Kidney (tissue), 14 donors: Measurements from ENCODE around the gene BLVRA. TPM values are rescaled to one million over a fixed set of nuclear protein-coding genes. Genes with fewer than 3 reads are reported as not detected.

Source experiments
- DNase-seq, 5 donors: peaks; one replicate each; pipeline ENCODE4 v3.0.0-alpha.2; 2013 to 2020
- FAIRE-seq: peaks from 2 replicates; lab custom pipeline; 2012; peaks lifted over from hg19 to GRCh38; lab: Jason Lieb, UNC
- H3K27ac ChIP-seq, 2 donors: one replicate each; pipeline ENCODE4 v1.7.0; 2013; ENCODE audit warnings: low read depth in 2 of 2, low read length in 2 of 2, inconsistent platforms in 1 of 2
- H3K27me3 ChIP-seq: one replicate; pipeline ENCODE4 v1.7.1; 2013; ENCODE audit warnings: low read length, inconsistent platforms; ENCODE audit not compliant: control insufficient read depth, insufficient read depth
- H3K36me3 ChIP-seq, 3 donors: one replicate each; pipeline versions ENCODE4 v1.7.0 to v1.7.1; 2013; ENCODE audit warnings: low read length in 3 of 3, control low read depth in 1 of 3, inconsistent platforms in 1 of 3; ENCODE audit not compliant: insufficient read depth in 3 of 3, control insufficient read depth in 2 of 3
- H3K4me1 ChIP-seq, 3 donors: one replicate each; pipeline versions ENCODE4 v1.7.0 to v1.7.1; 2013; ENCODE audit warnings: low read length in 3 of 3, inconsistent platforms in 1 of 3, low read depth in 1 of 3; ENCODE audit not compliant: control insufficient read depth in 2 of 3, insufficient read depth in 2 of 3
- H3K4me3 ChIP-seq, 3 donors: one replicate each; pipeline versions ENCODE4 v1.7.0 to v1.8.1; 2013; ENCODE audit warnings: low read length in 3 of 3, control low read depth in 1 of 3, inconsistent platforms in 1 of 3
- H3K9ac ChIP-seq, 3 donors: one replicate each; pipeline versions ENCODE4 v1.7.0 to v1.7.1; 2013; ENCODE audit warnings: low read length in 3 of 3, control low read depth in 1 of 3, inconsistent platforms in 1 of 3
- H3K9me3 ChIP-seq, 3 donors: one replicate each; pipeline versions ENCODE4 v1.7.0 to v1.7.1; 2013; ENCODE audit warnings: low read length in 3 of 3, control low read depth in 1 of 3, inconsistent platforms in 1 of 3; ENCODE audit not compliant: control insufficient read depth in 2 of 3, insufficient read depth in 1 of 3
- CTCF ChIP-seq: IDR thresholded peaks from 3 replicates; pipeline ENCODE4 v1.5.1; 2012; ENCODE audit warnings: mild to moderate bottlenecking, moderate library complexity, borderline replicate concordance; ENCODE audit not compliant: insufficient read depth; ENCODE audit errors: extremely low read depth
- intact Hi-C: fragments of 100-400 bp; cut with DNase I; formaldehyde crosslinking; loops from one replicate; pipeline ENCODE4 v1.11.1; 2022
- polyA plus RNA-seq: library from polyadenylated mRNA; stranded (reverse); fragments of 350-450 nt; fragmentation: Illumina TruSeq; extraction: RNeasy Lipid Tissue Mini Kit (QIAGEN cat#74804); gene quantifications from one replicate; pipeline ENCODE4 v1.2.3, GENCODE V29; 2014; ENCODE audit warnings: low read depth, low replicate concordance; ENCODE audit not compliant: insufficient read depth
- total RNA-seq: library from RNA; stranded (reverse); fragmentation: NEBNext Ultra II Directional; extraction: Animal tissue kit (Norgen Biotek cat#: 25700); gene quantifications from one replicate; pipeline ENCODE4 v1.2.1, GENCODE V29; 2021
- donor health status: control.
- donor health status: control.
- donor health status: control.
- donor health status: control.
- donor health status: control.
- donor health status: DM: yes; HTN: yes; CAD: no.
- donor health status: Normal renal cell carcinoma (clear cell type).

The BLVRA gene
- total and polyA plus RNA-seq, 2 donors from 2014 or later, result 69.6 to 86.9 TPM

- Histone ChIP-seq H3K9ac (no peak overlapping the region), H3K27me3 (no peaks in the 10 kb centered on the region), H3K36me3 (no peaks in the 10 kb centered on the region), H3K4me1 (peaks cover 0 to 4% (median 2%) of the 10 kb centered on the region in 3 donors), H3K4me3 (no peak overlapping the region), H3K27ac (no peak overlapping the region), H3K9me3 (no peaks in the 10 kb centered on the region)
- no peak for TF ChIP-seq CTCF
- intact Hi-C loops, result no loop called here
- FAIRE-seq, result no peak
- DNase-seq, result no peak
Observed at GRCh38 chr7:43726466-43726865, 32.0 kb upstream of the BLVRA start.

GRCh38 chr7:43727003-43727402 is 31.5 kb upstream of the BLVRA start:
- intact Hi-C loops, result no loop called here
- TF ChIP-seq CTCF, result no peak
- H3K9ac ChIP-seq, result no peak overlapping the region
- H3K4me3 ChIP-seq, result no peak overlapping the region
- DNase-seq, result no peak
- H3K27ac ChIP-seq, result no peak overlapping the region
- FAIRE-seq, result no peak
- no peaks in the 10 kb centered on the region for H3K9me3 ChIP-seq
- H3K27me3 ChIP-seq, result no peaks in the 10 kb centered on the region
- H3K36me3 ChIP-seq, result no peaks in the 10 kb centered on the region
- H3K4me1 ChIP-seq, result peaks cover 0 to 4% (median 2%) of the 10 kb centered on the region in 3 donors

- no peak for DNase-seq
- Histone ChIP-seq H3K9ac (no peak overlapping the region), H3K27me3 (no peaks in the 10 kb centered on the region), H3K4me3 (no peak overlapping the region), H3K9me3 (no peaks in the 10 kb centered on the region), H3K4me1 (peaks cover 0 to 4% (median 2%) of the 10 kb centered on the region in 3 donors), H3K27ac (no peak overlapping the region), H3K36me3 (no peaks in the 10 kb centered on the region)
- intact Hi-C loops, result no loop called here
- no peak for FAIRE-seq
- TF ChIP-seq CTCF, result no peak
Observed at GRCh38 chr7:43727494-43727893, 31.0 kb upstream of the BLVRA start.

- peaks cover 0 to 4% (median 2%) of the 10 kb centered on the region in 3 donors for H3K4me1 ChIP-seq
- TF ChIP-seq CTCF, result no peak
- intact Hi-C loops, result no loop called here
- no peaks in the 10 kb centered on the region for H3K27me3 ChIP-seq
- no peaks in the 10 kb centered on the region for H3K36me3 ChIP-seq
- peak within 1 kb of the TSS; percentile 87 to 93 (median 91) for H3K9ac ChIP-seq
- no peak for FAIRE-seq
- peak within 1 kb of the TSS; percentile 43 to 65 for H3K27ac ChIP-seq
- peak within 1 kb of the TSS; percentile 90 to 98 (median 94) for H3K4me3 ChIP-seq
- DNase-seq, result peak; percentile 89 to 95 (median 93)
- no peaks in the 10 kb centered on the region for H3K9me3 ChIP-seq
Observed at GRCh38 chr7:43729214-43729923, 29.1 kb upstream of the BLVRA start, which contains the start of gene COA1. TSS of gene COA1 (minus strand) at chr7:43729523. CDS start at chr7:43648614, 80,909 bp downstream.
